GM19043 (cell line): ENCODE measurements around the gene CSNK2A1.
"Not testable (repeated sequence)": the region's sequence is repeated elsewhere in the genome, so short reads cannot be mapped to it uniquely, and the experiment has no call there.

Experiments used
- ATAC-seq: cut with Tn5 transposase; IDR thresholded peaks from one replicate; pipeline ENCODE4 v1.9.1; 2021; ENCODE audit warnings: low read depth; ENCODE audit not compliant: unreplicated experiment

CSNK2A1 gene

GRCh38 chr20:543369-544152, at the start of gene CSNK2A1:
CSNK2A1 (minus strand) TSS chr20:543790; CDS start chr20:508551, 35,239 bp downstream.
- ATAC-seq = peak; percentile 94

GRCh38 chr20:592506-592905, 48.9 kb upstream of the CSNK2A1 start:
- ATAC-seq = no peak

GRCh38 chr20:591941-592340, 48.4 kb upstream of the CSNK2A1 start:
- no peak for ATAC-seq

GRCh38 chr20:588932-589672, 45.5 kb upstream of the CSNK2A1 start:
- peak; percentile 64 for ATAC-seq

GRCh38 chr20:588476-588875, 44.9 kb upstream of the CSNK2A1 start:
- ATAC-seq = no peak

GRCh38 chr20:584971-585301, 41.3 kb upstream of the CSNK2A1 start:
- no peak for ATAC-seq

- ATAC-seq = no peak
Measured at GRCh38 chr20:584161-584970, 40.8 kb upstream of the CSNK2A1 start.

GRCh38 chr20:582204-582603, 38.6 kb upstream of the CSNK2A1 start:
- no peak for ATAC-seq

GRCh38 chr20:578940-579690, 35.5 kb upstream of the CSNK2A1 start:
- not testable (repeated sequence) for ATAC-seq

GRCh38 chr20:577167-577791, 33.7 kb upstream of the CSNK2A1 start:
- no peak for ATAC-seq

GRCh38 chr20:576156-576555, 32.6 kb upstream of the CSNK2A1 start:
- no peak for ATAC-seq

GRCh38 chr20:575230-575629, 31.6 kb upstream of the CSNK2A1 start:
- no peak for ATAC-seq

- ATAC-seq = no peak
Measured at GRCh38 chr20:574297-574942, 30.8 kb upstream of the CSNK2A1 start.

GRCh38 chr20:573414-574296, 30.1 kb upstream of the CSNK2A1 start:
- ATAC-seq = no peak

GRCh38 chr20:572727-573126, 29.1 kb upstream of the CSNK2A1 start:
- no peak for ATAC-seq

GRCh38 chr20:571754-572441, 28.3 kb upstream of the CSNK2A1 start:
- no peak for ATAC-seq

GRCh38 chr20:568673-569415, 25.3 kb upstream of the CSNK2A1 start:
- no peak for ATAC-seq
